ENCODE results near the gene CDKN2B-AS1. TPM values are rescaled to one million over a fixed set of nuclear protein-coding genes. Genes with fewer than 3 reads are reported as not detected.
A peak's percentile ranks its signal among the peaks of the same experiment; 100 is the strongest.

Gene CDKN2B-AS1
- total RNA-seq, 1 donor from 2014 or later, result 1.4 TPM

DNA sequence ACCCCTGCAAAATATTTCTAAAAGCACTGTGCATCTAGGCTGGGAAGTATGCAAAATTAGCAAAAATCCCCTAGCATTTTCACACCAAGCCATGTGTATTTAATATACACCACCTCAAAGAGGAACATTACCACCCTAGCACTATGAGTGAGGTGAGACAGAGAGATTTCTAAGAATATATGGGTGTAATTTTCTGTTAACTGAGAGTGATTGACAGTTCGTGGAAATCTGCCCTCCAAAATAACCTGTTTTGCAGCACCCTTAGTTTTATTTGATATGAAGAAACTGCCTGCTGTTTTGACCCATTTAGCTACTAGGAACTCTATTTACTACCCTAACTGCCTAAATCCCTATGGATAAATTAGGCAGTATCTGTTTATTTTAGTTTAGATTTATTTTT is 78.8 kb downstream of the CDKN2B-AS1 start:
- no peak overlapping the region for H3K27ac Mint-ChIP-seq
- TF ChIP-seq, protein P1, sequence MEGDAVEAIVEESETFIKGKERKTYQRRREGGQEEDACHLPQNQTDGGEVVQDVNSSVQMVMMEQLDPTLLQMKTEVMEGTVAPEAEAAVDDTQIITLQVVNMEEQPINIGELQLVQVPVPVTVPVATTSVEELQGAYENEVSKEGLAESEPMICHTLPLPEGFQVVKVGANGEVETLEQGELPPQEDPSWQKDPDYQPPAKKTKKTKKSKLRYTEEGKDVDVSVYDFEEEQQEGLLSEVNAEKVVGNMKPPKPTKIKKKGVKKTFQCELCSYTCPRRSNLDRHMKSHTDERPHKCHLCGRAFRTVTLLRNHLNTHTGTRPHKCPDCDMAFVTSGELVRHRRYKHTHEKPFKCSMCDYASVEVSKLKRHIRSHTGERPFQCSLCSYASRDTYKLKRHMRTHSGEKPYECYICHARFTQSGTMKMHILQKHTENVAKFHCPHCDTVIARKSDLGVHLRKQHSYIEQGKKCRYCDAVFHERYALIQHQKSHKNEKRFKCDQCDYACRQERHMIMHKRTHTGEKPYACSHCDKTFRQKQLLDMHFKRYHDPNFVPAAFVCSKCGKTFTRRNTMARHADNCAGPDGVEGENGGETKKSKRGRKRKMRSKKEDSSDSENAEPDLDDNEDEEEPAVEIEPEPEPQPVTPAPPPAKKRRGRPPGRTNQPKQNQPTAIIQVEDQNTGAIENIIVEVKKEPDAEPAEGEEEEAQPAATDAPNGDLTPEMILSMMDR (IDR thresholded peaks at IDR 0.05), result no peak
- POLR2A ChIA-PET, result no interaction called here

DNA sequence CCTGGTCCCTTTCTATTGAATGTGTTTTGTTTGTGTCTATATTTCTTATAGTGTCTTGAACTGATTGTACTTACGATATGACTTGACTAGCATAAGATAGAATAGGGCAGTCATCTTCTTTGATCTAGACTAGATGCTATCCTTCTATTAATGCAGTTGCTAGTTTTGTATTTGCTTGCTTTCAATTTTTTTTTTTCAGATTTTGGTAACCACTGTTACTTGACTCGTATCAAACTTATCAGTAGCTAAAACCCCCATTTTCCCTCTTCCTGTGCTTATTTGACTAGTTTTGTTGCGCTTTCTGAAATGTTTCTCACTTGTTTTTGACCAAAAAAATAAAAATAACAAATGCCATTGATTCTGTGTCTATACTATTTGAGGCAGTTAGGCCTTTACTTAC is 83.5 kb downstream of the CDKN2B-AS1 start:
- Mint-ChIP-seq H3K27ac (no peak overlapping the region), H3K4me1 (peaks cover 15% of the 10 kb centered on the region), H3K4me3 (no peak overlapping the region), H3K27me3 (no peaks in the 10 kb centered on the region), H3K36me3 (ENCODE audit: low read depth) (no peaks in the 10 kb centered on the region), H3K9me3 (peaks cover 2% of the 10 kb centered on the region)
- TF ChIP-seq, protein P1 (IDR thresholded peaks at IDR 0.05), result no peak
- ATAC-seq (ENCODE audit: low read depth), result no peak
- intact Hi-C loops (cut with micrococcal nuclease), result no loop called here
- ChIA-PET CTCF (no interaction called here), POLR2A (no interaction called here)
- no peak for DNase-seq

More for the DNA sequence above, 78.8 kb downstream of the CDKN2B-AS1 start:
- intact Hi-C loops (cut with micrococcal nuclease), result no loop called here
- DNase-seq (no peak), ATAC-seq (ENCODE audit: low read depth) (no peak)
- Mint-ChIP-seq H3K4me3 (no peak overlapping the region), H3K36me3 (ENCODE audit: low read depth) (no peaks in the 10 kb centered on the region), H3K9me3 (no peaks in the 10 kb centered on the region), H3K27me3 (no peaks in the 10 kb centered on the region), H3K4me1 (no peaks in the 10 kb centered on the region)
- CTCF ChIA-PET, result no interaction called here

DNA sequence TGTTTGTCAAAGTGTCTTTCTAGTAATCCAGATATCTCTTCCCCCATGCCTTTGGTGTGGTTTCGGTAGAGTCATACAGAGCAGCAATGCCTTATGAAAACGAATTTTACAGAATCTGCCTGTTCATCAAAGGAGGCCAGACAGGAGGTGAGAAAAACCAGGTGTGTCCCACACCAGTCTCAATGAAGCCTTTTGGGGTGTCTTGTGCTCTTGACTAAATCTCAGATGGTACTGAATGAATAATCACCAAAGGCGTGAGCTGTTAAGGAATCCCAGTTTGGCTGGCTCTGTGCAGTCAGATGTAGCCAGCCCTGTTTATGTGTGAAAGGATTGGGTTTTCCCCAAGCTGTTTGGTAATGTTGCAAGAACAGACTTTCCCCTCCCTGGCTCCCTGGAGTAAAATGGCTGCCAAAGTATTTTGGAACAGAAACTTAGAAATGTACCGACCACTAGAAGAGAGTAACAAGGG is 85.3 kb downstream of the CDKN2B-AS1 start:
- Mint-ChIP-seq H3K27ac (no peak overlapping the region), H3K36me3 (ENCODE audit: low read depth) (no peaks in the 10 kb centered on the region), H3K27me3 (no peaks in the 10 kb centered on the region), H3K4me3 (no peak overlapping the region), H3K4me1 (peaks cover 15% of the 10 kb centered on the region), H3K9me3 (peaks cover 2% of the 10 kb centered on the region)
- peak; percentile 28 for ATAC-seq (ENCODE audit: low read depth)
- intact Hi-C loops (cut with micrococcal nuclease), result no loop called here
- TF ChIP-seq, protein P1 (IDR thresholded peaks at IDR 0.05), result no peak
- no peak for DNase-seq
- ChIA-PET POLR2A (no interaction called here), CTCF (no interaction called here)

DNA sequence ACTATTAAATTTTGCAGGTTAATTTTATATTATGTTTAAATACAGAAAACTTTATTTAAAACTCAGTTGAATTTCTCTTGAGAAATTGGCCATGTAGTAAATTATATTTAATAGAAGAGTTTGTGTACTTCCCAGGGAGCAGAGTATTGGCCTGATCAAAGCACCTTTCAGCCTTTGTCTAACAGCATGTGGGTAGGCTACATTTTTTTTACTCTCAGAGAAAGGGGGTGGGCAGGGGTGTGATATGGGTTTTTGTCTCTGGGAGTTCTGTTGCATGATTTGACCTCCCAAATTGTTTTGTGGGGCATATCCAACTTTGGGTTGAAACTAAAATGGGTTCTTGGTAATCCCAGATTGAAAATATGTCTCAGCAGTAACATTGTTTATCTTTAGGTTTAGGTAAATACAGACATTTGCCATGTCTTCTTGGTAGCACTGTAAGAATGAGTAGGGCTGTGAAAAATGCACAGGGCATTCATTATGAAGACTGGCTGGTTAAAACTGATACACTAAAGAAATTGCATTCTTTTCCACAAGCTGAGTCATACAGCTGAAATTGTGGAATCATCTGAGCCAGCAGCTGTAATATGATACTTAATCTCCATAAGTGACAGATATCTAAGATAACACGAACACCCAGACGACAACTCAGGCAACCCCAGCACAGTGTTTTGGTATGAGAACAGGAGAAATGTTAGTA is 89.9 kb downstream of the CDKN2B-AS1 start:
- Mint-ChIP-seq H3K4me3 (no peak overlapping the region), H3K27ac (no peak overlapping the region), H3K36me3 (ENCODE audit: low read depth) (no peaks in the 10 kb centered on the region), H3K27me3 (no peaks in the 10 kb centered on the region), H3K4me1 (peaks cover 14% of the 10 kb centered on the region), H3K9me3 (peaks cover 2% of the 10 kb centered on the region)
- intact Hi-C loops (cut with micrococcal nuclease), result no loop called here
- TF ChIP-seq, protein P1 (IDR thresholded peaks at IDR 0.05), result no peak
- ChIA-PET POLR2A (no interaction called here), CTCF (no interaction called here)
- DNase-seq (no peak), ATAC-seq (ENCODE audit: low read depth) (no peak)

DNA sequence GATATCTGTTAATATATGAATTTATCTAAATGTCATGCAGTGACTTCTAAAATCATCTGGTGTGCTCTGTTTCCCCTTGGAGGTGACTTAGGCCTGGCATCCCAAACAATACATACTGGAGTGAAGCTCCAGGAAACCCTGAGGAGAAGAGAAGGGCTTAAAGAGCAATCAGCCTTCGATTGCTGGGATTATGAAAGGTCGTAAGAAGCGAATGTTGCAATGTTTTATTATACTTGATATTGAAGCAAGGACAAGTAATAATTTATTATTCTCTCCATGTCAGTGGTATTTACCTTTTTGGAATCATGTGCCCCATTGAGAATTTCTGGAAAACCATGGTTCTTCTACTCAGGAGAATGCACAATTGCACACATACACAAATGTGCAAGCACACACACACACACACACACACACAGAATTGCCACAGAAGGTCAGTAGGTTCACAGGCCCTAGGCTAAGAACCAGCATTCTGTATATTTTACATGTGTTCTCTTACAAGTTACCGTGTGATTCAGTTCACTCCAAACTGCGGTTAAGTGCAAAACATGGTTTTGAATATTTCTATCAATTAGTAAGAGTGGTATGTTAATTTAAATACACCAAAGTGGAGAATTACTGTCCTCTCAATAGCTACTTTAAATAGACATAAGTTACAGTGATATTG is 93.6 kb downstream of the CDKN2B-AS1 start:
- Mint-ChIP-seq H3K4me3 (no peak overlapping the region), H3K27me3 (no peaks in the 10 kb centered on the region), H3K27ac (no peak overlapping the region), H3K36me3 (ENCODE audit: low read depth) (no peaks in the 10 kb centered on the region), H3K4me1 (no peaks in the 10 kb centered on the region), H3K9me3 (no peaks in the 10 kb centered on the region)
- POLR2A ChIA-PET, result no interaction called here
- CTCF ChIA-PET, result no interaction called here
- DNase-seq (no peak), ATAC-seq (ENCODE audit: low read depth) (no peak)
- intact Hi-C loops (cut with micrococcal nuclease), result no loop called here
- TF ChIP-seq, protein P1 (IDR thresholded peaks at IDR 0.05), result no peak

Data from activated B cell treated with CpG ODN at 0.5 μM for 24 hours (primary cell).